ENCODE results near the gene PCNT. TPM values are rescaled to one million over a fixed set of nuclear protein-coding genes. Genes with fewer than 3 reads are reported as not detected.

Gene PCNT
- total and polyA plus RNA-seq, 9 of the 15 experiments (the other 6 are each of a cell fraction or from before 2014, with no cell fraction given) = 9.1 to 53.5 (median 31.3) TPM

DNA sequence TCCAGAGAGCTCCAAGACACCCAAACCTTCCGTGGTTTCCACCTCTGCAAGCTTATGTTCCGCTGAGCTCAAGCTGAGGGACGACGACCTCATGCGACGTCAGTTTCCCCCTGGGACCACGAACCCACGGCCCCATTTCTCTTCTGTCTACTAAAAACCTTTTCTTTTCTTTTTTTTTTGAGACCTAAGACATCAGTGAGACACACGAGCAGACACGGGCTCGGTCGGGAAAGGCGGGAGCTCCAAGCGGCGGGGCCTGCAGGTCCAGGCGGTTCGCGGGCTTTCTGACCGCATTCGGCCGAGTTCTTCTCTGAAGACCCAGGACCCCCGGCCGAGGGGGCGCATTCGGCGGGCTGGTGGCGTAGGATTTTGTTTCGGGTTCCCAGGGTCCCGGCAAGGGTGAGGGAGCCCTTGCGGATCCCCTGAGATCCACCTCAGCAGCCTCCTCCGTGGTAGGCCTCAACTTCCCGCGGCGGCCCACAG, 688 bp upstream of the PCNT start (continued):
- TF ChIP-seq HNRNPL (IDR thresholded peaks at IDR 0.05; ENCODE audit: low read depth, low read length) (no peak), TAF7 (tag; IDR thresholded peaks at IDR 0.05) (peak; percentile 80; the same call in 1 of the 2 replicates), NR4A1 (CRISPR knock-in tag; IDR thresholded peaks at IDR 0.05) (no peak), NR4A1 (tag; IDR thresholded peaks at IDR 0.05) (0 out of 2 replicates have a peak, but pooled peaks have one; percentile 24), PHF20 (IDR thresholded peaks at IDR 0.05; ENCODE audit: partially characterized antibody) (peak; percentile 59), ZNF76 (CRISPR knock-in tag; IDR thresholded peaks at IDR 0.05; ENCODE audit: borderline replicate concordance) (0 out of 2 replicates have a peak, but pooled peaks have one; percentile 37), ARID4B (CRISPR knock-in tag; IDR thresholded peaks at IDR 0.05) (peak; percentile 68; the same call in 1 of the 2 replicates), ZSCAN29 (IDR thresholded peaks at IDR 0.05) (peak; percentile 15; the same call in 1 of the 2 replicates)
- TF ChIP-seq, protein P1, sequence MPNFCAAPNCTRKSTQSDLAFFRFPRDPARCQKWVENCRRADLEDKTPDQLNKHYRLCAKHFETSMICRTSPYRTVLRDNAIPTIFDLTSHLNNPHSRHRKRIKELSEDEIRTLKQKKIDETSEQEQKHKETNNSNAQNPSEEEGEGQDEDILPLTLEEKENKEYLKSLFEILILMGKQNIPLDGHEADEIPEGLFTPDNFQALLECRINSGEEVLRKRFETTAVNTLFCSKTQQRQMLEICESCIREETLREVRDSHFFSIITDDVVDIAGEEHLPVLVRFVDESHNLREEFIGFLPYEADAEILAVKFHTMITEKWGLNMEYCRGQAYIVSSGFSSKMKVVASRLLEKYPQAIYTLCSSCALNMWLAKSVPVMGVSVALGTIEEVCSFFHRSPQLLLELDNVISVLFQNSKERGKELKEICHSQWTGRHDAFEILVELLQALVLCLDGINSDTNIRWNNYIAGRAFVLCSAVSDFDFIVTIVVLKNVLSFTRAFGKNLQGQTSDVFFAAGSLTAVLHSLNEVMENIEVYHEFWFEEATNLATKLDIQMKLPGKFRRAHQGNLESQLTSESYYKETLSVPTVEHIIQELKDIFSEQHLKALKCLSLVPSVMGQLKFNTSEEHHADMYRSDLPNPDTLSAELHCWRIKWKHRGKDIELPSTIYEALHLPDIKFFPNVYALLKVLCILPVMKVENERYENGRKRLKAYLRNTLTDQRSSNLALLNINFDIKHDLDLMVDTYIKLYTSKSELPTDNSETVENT (CRISPR knock-in tag; IDR thresholded peaks at IDR 0.05) = no peak
- TF ChIP-seq, protein P2, sequence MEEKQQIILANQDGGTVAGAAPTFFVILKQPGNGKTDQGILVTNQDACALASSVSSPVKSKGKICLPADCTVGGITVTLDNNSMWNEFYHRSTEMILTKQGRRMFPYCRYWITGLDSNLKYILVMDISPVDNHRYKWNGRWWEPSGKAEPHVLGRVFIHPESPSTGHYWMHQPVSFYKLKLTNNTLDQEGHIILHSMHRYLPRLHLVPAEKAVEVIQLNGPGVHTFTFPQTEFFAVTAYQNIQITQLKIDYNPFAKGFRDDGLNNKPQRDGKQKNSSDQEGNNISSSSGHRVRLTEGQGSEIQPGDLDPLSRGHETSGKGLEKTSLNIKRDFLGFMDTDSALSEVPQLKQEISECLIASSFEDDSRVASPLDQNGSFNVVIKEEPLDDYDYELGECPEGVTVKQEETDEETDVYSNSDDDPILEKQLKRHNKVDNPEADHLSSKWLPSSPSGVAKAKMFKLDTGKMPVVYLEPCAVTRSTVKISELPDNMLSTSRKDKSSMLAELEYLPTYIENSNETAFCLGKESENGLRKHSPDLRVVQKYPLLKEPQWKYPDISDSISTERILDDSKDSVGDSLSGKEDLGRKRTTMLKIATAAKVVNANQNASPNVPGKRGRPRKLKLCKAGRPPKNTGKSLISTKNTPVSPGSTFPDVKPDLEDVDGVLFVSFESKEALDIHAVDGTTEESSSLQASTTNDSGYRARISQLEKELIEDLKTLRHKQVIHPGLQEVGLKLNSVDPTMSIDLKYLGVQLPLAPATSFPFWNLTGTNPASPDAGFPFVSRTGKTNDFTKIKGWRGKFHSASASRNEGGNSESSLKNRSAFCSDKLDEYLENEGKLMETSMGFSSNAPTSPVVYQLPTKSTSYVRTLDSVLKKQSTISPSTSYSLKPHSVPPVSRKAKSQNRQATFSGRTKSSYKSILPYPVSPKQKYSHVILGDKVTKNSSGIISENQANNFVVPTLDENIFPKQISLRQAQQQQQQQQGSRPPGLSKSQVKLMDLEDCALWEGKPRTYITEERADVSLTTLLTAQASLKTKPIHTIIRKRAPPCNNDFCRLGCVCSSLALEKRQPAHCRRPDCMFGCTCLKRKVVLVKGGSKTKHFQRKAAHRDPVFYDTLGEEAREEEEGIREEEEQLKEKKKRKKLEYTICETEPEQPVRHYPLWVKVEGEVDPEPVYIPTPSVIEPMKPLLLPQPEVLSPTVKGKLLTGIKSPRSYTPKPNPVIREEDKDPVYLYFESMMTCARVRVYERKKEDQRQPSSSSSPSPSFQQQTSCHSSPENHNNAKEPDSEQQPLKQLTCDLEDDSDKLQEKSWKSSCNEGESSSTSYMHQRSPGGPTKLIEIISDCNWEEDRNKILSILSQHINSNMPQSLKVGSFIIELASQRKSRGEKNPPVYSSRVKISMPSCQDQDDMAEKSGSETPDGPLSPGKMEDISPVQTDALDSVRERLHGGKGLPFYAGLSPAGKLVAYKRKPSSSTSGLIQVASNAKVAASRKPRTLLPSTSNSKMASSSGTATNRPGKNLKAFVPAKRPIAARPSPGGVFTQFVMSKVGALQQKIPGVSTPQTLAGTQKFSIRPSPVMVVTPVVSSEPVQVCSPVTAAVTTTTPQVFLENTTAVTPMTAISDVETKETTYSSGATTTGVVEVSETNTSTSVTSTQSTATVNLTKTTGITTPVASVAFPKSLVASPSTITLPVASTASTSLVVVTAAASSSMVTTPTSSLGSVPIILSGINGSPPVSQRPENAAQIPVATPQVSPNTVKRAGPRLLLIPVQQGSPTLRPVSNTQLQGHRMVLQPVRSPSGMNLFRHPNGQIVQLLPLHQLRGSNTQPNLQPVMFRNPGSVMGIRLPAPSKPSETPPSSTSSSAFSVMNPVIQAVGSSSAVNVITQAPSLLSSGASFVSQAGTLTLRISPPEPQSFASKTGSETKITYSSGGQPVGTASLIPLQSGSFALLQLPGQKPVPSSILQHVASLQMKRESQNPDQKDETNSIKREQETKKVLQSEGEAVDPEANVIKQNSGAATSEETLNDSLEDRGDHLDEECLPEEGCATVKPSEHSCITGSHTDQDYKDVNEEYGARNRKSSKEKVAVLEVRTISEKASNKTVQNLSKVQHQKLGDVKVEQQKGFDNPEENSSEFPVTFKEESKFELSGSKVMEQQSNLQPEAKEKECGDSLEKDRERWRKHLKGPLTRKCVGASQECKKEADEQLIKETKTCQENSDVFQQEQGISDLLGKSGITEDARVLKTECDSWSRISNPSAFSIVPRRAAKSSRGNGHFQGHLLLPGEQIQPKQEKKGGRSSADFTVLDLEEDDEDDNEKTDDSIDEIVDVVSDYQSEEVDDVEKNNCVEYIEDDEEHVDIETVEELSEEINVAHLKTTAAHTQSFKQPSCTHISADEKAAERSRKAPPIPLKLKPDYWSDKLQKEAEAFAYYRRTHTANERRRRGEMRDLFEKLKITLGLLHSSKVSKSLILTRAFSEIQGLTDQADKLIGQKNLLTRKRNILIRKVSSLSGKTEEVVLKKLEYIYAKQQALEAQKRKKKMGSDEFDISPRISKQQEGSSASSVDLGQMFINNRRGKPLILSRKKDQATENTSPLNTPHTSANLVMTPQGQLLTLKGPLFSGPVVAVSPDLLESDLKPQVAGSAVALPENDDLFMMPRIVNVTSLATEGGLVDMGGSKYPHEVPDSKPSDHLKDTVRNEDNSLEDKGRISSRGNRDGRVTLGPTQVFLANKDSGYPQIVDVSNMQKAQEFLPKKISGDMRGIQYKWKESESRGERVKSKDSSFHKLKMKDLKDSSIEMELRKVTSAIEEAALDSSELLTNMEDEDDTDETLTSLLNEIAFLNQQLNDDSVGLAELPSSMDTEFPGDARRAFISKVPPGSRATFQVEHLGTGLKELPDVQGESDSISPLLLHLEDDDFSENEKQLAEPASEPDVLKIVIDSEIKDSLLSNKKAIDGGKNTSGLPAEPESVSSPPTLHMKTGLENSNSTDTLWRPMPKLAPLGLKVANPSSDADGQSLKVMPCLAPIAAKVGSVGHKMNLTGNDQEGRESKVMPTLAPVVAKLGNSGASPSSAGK (IDR thresholded peaks at IDR 0.05) = peak; percentile 53; the same call in 1 of the 2 replicates
